IPS DF 6.9 (cell line): ENCODE data around the gene TERT.
"Not testable (repeated sequence)": the region's sequence is repeated elsewhere in the genome, so short reads cannot be mapped to it uniquely, and the experiment has no call there.

Experiments
- DNase-seq: peaks from one replicate; pipeline ENCODE4 v3.0.0-alpha.2; 2013; ENCODE audit warnings: low read depth, low spot score
- H3K27ac ChIP-seq: one replicate; pipeline ENCODE4 v1.5.1; 2013; ENCODE audit warnings: low read length, control low read depth
- H3K27me3 ChIP-seq: 2 replicates; pipeline ENCODE4 v1.6.1; 2013; ENCODE audit warnings: mild to moderate bottlenecking, low read length; ENCODE audit not compliant: control insufficient read depth, insufficient read depth
- H3K36me3 ChIP-seq: 2 replicates; pipeline ENCODE4 v1.6.1; 2013; ENCODE audit warnings: low read length; ENCODE audit not compliant: control insufficient read depth, insufficient read depth
- H3K4me1 ChIP-seq: 2 replicates; pipeline ENCODE4 v1.6.1; 2013; ENCODE audit warnings: low read length; ENCODE audit not compliant: control insufficient read depth, insufficient read depth
- H3K4me3 ChIP-seq: 2 replicates; pipeline ENCODE4 v1.5.1; 2013; ENCODE audit warnings: mild to moderate bottlenecking, low read length
- H3K9me3 ChIP-seq: 2 replicates; pipeline ENCODE4 v1.6.1; 2013; ENCODE audit warnings: low read length, inconsistent platforms; ENCODE audit not compliant: control insufficient read depth, insufficient read depth
- WGBS: extraction: QIAGEN DNeasy Blood & Tissue Kit; methylation state at CpG from one replicate; pipeline ENCODE4 v1.1.7; 2013; ENCODE audit warnings: mixed read lengths, missing lambda C conversion rate; ENCODE audit not compliant: insufficient read length, insufficient coverage; 5-methylcytosine and 5-hydroxymethylcytosine counted together

The TERT gene

DNA sequence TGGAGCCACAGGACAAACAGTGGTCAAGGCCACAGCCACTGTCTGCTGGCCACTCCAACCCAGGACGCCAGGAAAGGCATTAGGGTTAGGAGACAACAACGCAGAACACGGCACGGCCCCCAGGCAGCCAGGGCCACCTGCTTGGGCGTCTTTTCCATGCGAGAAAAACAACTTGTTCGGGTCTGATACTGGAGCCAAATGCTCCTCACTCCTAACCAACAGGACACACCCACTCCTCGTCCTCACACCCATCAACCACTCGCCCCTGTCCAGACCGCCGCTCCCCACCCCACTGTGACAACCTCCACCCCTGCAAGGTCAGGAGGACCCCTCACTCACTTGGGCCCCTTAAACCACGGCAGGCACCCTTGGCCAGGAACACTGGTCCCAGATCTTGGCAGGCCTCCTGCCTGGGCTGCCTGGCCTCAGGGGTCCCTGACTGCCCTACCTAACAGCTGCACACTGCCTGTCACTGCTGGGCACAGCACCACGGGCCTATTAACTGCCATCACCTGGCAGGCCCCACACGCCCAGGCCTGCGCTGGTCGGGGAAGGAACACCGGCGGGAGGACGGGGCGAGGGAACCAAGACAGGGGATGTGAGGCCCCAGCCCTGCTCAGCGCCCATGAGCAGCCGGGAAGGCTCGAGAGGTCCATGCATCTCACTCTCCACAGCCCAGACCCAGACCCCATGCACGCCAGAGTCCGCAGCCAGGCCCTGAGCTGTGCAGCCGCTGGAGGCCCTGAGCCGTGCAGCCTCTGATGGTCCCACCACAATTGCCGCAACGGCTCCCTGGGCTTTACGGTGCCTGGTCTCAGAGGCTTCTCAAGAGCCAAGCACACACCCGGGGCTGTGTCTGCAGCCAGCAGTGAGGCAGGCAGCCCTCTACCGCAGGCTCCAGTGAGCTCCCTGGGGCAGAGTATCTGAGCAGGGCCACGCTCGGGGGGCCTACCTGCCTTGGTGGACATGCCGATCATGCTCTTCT is 36.3 kb upstream of the TERT start:
- no peak overlapping the region for H3K27ac ChIP-seq
- peaks cover 45% of the 10 kb centered on the region for H3K36me3 ChIP-seq
- no peaks in the 10 kb centered on the region for H3K27me3 ChIP-seq
- no peaks in the 10 kb centered on the region for H3K9me3 ChIP-seq
- H3K4me3 ChIP-seq, result no peak overlapping the region
- WGBS, result no CpG with 5 or more reads among the region's 35 CpGs
- H3K4me1 ChIP-seq, result no peaks in the 10 kb centered on the region
- DNase-seq, result no peak

DNA sequence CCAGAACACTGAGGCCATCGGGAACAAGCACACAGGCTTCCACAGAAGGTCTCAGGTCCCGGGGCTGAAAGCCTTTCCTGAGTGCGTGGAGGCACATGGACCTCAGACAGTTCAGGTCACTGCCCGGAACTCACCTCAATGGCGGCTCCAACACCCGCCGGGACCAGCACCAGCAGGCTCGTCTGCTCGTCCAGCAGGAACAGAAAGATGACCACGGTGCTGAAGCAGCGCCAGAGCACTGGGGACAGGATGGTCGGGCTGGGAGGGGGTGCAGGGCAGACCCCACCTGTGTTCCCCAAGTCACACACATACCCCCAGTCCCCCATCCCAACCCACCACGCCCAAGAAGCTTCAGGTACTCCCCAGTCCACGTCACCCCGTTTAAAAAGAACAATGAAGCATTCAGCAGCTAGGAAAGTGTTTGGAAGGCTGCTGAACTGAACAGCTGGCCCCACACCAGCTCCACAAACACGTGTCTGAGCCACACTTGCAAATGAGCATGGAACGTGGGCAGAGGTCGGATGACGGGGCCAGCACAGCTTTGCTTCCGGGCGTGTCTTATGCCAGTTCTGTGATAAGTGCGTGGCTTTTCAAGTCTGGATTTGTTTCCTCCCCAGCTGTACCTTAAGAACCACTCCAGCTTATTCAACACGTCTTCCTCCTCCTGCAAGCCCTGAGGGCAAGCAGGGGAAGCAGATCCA is 35.4 kb upstream of the TERT start:
- DNase-seq, result no peak
- no peak overlapping the region for H3K27ac ChIP-seq
- no peaks in the 10 kb centered on the region for H3K4me1 ChIP-seq
- H3K9me3 ChIP-seq, result no peaks in the 10 kb centered on the region
- H3K27me3 ChIP-seq, result no peaks in the 10 kb centered on the region
- WGBS, result no CpG with 5 or more reads among the region's 23 CpGs
- no peak overlapping the region for H3K4me3 ChIP-seq
- peaks cover 44% of the 10 kb centered on the region for H3K36me3 ChIP-seq

DNA sequence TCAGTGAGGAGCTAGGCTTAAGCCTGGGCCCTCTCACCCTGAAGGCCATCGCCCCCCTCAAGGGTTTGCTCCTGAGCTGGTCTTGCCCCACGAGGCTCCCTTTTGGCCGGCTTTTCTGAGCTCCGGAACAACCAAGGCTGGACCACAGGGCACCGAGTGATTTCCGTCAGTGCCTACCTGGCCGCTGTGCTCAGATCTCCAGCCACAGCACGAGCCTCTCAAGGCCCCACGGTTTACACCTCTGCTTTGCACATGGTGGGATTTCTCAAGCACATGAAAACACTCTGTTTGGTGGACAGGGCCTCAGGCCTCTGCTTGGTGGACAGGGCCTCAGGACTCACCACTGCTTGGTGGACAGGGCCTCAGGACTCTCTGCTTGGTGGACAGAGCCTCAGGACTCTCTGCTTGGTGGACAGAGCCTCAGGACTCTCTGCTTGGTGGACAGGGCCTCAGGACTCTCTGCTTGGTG is 34.3 kb upstream of the TERT start:
- no peak overlapping the region for H3K4me3 ChIP-seq

DNA sequence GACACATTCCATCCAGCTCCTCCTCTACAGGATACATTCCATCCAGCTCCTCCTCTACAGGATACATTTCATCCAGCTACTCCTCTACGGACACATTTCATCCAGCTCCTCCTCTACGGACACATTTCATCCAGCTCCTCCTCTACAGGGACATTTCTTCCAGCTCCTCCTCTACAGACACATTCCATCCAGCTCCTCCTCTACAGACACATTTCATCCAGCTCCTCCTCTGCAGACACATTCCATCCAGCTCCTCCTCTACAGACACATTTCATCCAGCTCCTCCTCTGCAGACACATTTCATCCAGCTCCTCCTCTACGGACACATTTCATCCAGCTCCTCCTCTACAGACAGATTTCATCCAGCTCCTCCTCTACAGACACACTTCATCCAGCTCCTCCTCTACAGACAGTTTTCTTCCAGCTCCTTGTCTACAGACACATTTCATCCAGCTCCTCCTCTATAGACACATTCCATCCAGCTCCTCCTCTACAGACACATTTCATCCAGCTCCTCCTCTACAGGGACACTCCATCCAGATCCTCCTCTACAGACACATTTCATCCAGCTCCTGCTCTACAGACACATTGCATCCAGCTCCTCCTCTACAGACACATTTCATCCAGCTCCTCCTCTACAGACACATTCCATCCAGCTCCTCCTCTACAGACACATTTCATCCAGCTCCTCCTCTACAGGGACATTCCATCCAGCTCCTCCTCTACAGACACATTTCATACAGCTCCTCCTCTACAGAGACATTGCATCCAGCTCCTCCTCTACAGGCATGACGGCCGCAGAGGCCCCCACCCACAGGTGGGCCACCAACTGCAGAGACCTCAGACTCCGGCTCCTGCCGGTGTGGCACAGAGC is 33.6 kb upstream of the TERT start:
- not testable (repeated sequence) for H3K4me1 ChIP-seq, H3K27me3 ChIP-seq, H3K4me3 ChIP-seq, H3K27ac ChIP-seq, DNase-seq, H3K9me3 ChIP-seq
- H3K36me3 ChIP-seq, result peaks cover 50% of the 10 kb centered on the region
- WGBS, result no CpG with 5 or more reads among the region's 7 CpGs

More for the DNA sequence above, 34.3 kb upstream of the TERT start:
- Histone ChIP-seq H3K36me3 (peaks cover 49% of the 10 kb centered on the region), H3K27ac (no peak overlapping the region), H3K27me3 (no peaks in the 10 kb centered on the region), H3K9me3 (no peaks in the 10 kb centered on the region), H3K4me1 (no peaks in the 10 kb centered on the region)
- WGBS, result no CpG with 5 or more reads among the region's 9 CpGs
- no peak for DNase-seq

DNA sequence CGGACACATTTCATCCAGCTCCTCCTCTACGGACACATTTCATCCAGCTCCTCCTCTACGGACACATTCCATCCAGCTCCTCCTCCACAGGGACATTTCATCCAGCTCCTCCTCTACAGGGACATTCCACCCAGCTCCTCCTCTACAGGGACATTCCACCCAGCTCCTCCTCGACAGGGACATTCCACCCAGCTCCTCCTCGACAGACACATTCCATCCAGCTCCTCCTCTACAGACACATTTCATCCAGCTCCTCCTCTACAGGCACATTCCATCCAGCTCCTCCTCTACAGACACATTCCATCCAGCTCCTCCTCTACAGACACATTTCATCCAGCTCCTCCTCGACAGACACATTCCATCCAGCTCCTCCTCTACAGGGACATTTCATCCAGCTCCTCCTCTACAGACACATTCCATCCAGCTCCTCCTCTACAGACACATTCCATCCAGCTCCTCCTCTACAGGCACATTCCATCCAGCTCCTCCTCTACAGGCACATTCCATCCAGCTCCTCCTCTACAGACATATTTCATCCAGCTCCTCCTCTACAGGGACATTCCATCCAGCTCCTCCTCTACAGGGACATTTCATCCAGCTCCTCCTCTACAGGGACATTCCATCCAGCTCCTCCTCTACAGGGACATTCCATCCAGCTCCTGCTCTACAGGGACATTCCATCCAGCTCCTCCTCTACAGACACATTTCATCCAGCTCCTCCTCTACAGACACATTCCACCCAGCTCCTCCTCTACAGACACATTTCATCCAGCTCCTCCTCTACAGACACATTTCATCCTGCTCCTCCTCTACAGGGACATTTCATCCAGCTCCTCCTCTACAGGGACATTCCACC is 32.3 kb upstream of the TERT start:
- H3K4me1 ChIP-seq, DNase-seq, H3K27ac ChIP-seq, H3K27me3 ChIP-seq, H3K9me3 ChIP-seq, H3K4me3 ChIP-seq: not testable (repeated sequence)
- H3K36me3 ChIP-seq, result peaks cover 54% of the 10 kb centered on the region
- no CpG with 5 or more reads among the region's 6 CpGs for WGBS

DNA sequence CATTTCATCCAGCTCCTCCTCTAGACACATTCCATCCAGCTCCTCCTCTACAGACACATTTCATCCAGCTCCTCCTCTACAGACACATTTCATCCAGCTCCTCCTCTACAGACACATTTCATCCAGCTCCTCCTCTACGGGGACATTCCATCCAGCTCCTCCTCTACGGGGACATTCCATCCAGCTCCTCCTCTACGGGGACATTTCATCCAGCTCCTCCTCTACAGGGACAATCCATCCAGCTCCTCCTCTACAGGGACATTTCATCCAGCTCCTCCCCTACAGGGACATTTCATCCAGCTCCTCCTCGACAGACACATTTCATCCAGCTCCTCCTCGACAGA is 31.6 kb upstream of the TERT start:
- not testable (repeated sequence) for H3K4me1 ChIP-seq, H3K27me3 ChIP-seq, H3K4me3 ChIP-seq, DNase-seq, H3K27ac ChIP-seq, H3K9me3 ChIP-seq
- WGBS, result no CpG with 5 or more reads among the region's 5 CpGs
- peaks cover 53% of the 10 kb centered on the region for H3K36me3 ChIP-seq

DNA sequence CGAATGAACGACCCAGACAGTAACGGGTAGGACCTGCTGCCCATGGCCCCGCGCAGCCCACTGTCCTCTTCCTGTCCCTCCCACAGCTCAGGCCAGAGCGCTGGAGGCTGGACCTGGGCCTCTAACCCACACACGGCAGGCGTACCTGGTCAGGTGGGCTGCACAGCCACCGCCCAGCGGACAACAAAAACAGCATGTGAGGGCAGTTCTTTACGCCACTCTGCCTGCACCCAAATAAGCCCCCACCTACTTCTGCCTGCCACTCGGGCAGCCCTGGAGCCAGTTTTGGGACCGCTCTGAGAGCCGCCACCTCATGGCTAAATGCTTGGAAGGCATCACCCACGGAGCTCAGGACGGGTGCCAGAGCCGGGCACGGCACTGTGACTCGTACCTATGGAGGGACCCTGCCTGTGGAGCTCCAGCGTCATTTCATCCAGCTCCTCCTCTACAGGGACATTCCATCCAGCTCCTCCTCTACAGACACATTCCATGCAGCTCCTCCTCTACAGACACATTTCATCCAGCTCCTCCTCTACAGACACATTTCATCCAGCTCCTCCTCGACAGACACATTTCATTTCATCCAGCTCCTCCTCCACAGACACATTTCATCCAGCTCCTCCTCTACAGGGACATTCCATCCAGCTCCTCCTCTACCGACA is 31.1 kb upstream of the TERT start:
- Histone ChIP-seq H3K27me3 (no peaks in the 10 kb centered on the region), H3K9me3 (no peaks in the 10 kb centered on the region), H3K27ac (no peak overlapping the region), H3K4me3 (no peak overlapping the region), H3K4me1 (no peaks in the 10 kb centered on the region), H3K36me3 (peaks cover 48% of the 10 kb centered on the region)
- no CpG with 5 or more reads among the region's 22 CpGs for WGBS
- DNase-seq, result no peak

DNA sequence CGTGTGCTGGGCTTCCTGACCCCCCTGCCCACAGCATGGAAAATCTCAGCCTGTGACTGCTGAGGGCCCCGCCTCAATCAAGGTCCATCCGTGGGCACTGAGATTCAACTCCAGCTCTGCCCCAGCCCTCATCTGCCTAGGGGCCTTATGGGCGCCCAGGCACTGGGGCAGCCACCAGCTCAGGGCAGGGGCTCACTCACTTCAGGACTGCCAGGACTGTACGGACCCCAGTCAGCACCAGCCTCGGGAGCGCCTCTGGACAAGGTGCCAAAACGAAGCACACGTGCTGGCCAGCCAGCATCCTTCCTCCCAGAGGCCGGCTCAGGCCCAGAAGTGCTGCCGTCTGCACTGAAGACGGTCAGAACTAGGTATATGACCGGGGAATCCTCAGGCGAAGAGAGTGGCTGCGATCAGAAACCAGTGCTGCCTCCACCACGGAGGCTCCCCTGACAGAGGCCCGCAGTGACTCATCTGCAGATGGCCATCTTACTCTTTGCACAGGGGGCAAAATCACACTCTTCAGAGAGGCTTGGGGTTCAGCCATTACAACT is 30.4 kb upstream of the TERT start:
- no peaks in the 10 kb centered on the region for H3K27me3 ChIP-seq
- DNase-seq, result no peak
- H3K4me1 ChIP-seq, result no peaks in the 10 kb centered on the region
- no peaks in the 10 kb centered on the region for H3K9me3 ChIP-seq
- H3K27ac ChIP-seq, result no peak overlapping the region
- no peak overlapping the region for H3K4me3 ChIP-seq
- H3K36me3 ChIP-seq, result peaks cover 46% of the 10 kb centered on the region
- no CpG with 5 or more reads among the region's 17 CpGs for WGBS

DNA sequence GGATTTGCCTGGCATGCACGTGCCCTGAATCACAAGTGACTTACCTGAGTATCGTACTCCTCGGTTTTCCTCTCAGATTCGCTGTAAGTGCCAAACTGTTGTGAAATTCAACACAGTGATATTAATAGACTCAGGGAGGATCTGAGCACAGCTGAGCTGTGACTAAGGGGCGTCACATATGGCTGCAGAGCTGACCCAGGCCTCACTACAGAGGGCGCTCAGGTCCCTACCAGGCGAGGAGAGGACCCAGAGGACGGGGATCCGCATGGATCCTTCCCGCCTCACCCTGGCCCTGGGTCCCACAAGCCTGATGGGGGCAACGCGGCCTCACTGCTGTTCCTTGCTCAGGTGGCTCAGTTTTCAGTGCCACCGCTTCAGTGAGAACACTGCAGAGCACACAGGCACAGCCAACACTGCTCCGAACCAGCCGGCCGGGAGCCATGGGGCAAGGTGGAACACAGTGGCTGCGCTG is 29.9 kb upstream of the TERT start:
- no CpG with 5 or more reads among the region's 17 CpGs for WGBS

More for the DNA sequence above, 29.9 kb upstream of the TERT start:
- H3K27me3 ChIP-seq, result no peaks in the 10 kb centered on the region
- no peaks in the 10 kb centered on the region for H3K4me1 ChIP-seq
- H3K36me3 ChIP-seq, result peaks cover 45% of the 10 kb centered on the region
- no peak overlapping the region for H3K27ac ChIP-seq
- H3K9me3 ChIP-seq, result no peaks in the 10 kb centered on the region
- H3K4me3 ChIP-seq, result no peak overlapping the region
- DNase-seq, result no peak
